Sigmoid colon (tissue), 4 donors: ENCODE measurements around the gene EPB41L1.

Experiments used
- POLR2A ChIP-seq, 2 donors: fragments of 450-650 bp; IDR thresholded peaks; one replicate each; pipeline ENCODE4 v1.6.1; 2016; ENCODE audit warnings: antibody characterized with exemption in 2 of 2, mild to moderate bottlenecking in 2 of 2, moderate library complexity in 2 of 2
- POLR2AphosphoS5 ChIP-seq, 4 donors: sonication (generic); formaldehyde crosslinking; IDR thresholded peaks; one replicate each; pipeline ENCODE4 v1.6.1; 2017; ENCODE audit warnings: antibody characterized with exemption in 4 of 4
- TF ChIP-seq, protein P1 (sequence below), 4 experiments: fragments of 450-650 bp in 3 of 4; fragments of 200-600 bp in 1 of 4; IDR thresholded peaks; one replicate each; pipeline ENCODE4 v1.5.1; 2016 to 2019; ENCODE audit warnings: antibody characterized with exemption in 4 of 4, mild to moderate bottlenecking in 3 of 4, moderate library complexity in 2 of 4

DNA sequence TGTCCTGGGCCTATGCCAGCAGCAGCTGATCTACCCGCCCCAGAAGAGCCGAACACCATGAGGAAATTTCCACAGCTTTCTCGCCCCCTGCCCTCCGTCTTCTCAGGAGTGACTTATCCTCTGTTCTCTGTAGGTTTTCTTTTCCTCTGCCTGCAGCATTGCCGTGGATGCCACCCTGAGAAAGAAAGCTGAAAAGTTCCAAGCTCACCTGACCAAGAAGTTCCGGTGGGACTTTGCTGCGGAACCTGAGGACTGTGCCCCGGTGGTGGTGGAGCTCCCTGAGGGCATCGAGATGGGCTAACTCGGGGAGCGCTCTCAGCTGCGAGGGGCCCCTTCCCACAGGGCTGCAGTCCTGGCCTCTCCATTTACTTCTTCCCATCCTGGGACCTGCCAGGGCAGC is 100.9 kb downstream of the EPB41L1 start:
- TF ChIP-seq, protein P1, sequence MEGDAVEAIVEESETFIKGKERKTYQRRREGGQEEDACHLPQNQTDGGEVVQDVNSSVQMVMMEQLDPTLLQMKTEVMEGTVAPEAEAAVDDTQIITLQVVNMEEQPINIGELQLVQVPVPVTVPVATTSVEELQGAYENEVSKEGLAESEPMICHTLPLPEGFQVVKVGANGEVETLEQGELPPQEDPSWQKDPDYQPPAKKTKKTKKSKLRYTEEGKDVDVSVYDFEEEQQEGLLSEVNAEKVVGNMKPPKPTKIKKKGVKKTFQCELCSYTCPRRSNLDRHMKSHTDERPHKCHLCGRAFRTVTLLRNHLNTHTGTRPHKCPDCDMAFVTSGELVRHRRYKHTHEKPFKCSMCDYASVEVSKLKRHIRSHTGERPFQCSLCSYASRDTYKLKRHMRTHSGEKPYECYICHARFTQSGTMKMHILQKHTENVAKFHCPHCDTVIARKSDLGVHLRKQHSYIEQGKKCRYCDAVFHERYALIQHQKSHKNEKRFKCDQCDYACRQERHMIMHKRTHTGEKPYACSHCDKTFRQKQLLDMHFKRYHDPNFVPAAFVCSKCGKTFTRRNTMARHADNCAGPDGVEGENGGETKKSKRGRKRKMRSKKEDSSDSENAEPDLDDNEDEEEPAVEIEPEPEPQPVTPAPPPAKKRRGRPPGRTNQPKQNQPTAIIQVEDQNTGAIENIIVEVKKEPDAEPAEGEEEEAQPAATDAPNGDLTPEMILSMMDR (IDR thresholded peaks at IDR 0.05): no peak
- TF ChIP-seq POLR2AphosphoS5 (IDR thresholded peaks at IDR 0.05): no peak
- TF ChIP-seq POLR2A (IDR thresholded peaks at IDR 0.05): no peak
